Measurements from ENCODE around the gene FAM20B. TPM values are rescaled to one million over a fixed set of nuclear protein-coding genes. Genes with fewer than 3 reads are reported as not detected.

Gene FAM20B
- total and polyA plus RNA-seq, 2 of the 8 experiments (the other 6 are each of a cell fraction or from before 2014, with no cell fraction given) = 8.3 to 36.6 TPM

DNA sequence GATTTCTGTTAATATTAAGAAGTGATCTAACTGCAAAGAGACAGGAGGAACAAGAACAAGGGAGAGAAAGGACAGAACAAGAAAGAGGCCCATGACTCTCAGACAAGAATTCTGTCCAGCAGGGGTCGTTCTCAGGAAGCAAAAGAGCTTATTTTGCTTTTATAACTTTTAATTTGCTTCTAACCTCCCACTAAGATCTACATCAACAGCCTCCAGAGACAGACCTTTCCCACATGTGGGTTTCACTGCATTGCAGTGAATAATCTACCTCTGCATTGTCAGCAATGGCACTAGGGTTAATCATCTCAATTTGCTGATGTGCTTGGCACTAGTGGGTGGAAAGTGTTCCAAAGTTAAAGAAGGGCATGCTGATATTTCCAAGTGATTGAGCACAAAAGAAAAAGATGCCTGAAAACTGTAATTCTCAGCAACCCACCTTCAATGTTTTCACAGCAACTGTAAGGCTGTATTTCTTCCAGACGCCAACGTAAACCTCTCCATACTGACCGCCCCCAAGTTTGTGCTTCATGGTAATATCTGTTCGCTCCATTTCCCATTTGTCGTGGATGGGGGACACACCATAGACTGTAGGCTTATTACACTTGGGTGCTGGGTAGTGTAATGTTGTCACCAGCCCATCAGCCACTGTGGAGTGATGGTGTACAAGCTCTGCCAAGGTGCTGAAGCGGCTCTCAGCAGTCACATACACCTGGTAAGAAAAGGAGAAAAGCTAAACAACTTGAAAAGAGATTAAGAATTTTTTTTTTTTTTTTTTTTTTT lies 95.7 kb downstream of the FAM20B start:
- WGBS, 2 experiments (ENCODE audit: extremely low coverage in 1 of 2, insufficient coverage in 1 of 2, insufficient read length in 1 of 2, insufficient replicate concordance in 2 of 2, low coverage in 1 of 2, low lambda C conversion rate in 2 of 2, missing lambda C conversion rate in 1 of 2) = 84% methylated on average over 7 of the region's 7 CpGs; no CpG with 5 or more reads in 1 of the 2 experiments
- FAIRE-seq = no peak
- no peak overlapping the region for H2BK12ac ChIP-seq (ENCODE audit: low read depth, low read length)

More for the DNA sequence above, 95.7 kb downstream of the FAM20B start:
- H3K9me3 ChIP-seq (ENCODE audit: insufficient read depth in 2 of 2, low read depth in 1 of 2, low read length in 1 of 2) = no peaks in the 10 kb centered on the region
- H4K5ac ChIP-seq (ENCODE audit: insufficient read length, low read depth, low read length) = no peak overlapping the region
- H3K4me3 ChIP-seq (ENCODE audit: extremely low read depth in 1 of 4, insufficient read depth in 2 of 4, low read depth in 3 of 4, low read length in 4 of 4) = no peak overlapping the region
- ChIA-PET CTCF (ENCODE audit: partially characterized antibody) (interaction anchor here (0.6 to 4.7 kb wide), 32 partner anchors 9 to 738 kb away, joined by 3 to 34 read pairs (median 6); partner anchors contain the start of gene SOAT1), POLR2A (ENCODE audit: partially characterized antibody) (interaction anchor here (0.6 to 2.5 kb wide), 5 partner anchors 23 to 60 kb away, joined by 3 to 9 read pairs (median 3); partner anchors contain the start of gene TOR3A)
- H3K9ac ChIP-seq (replicated peaks in 1 of 4; ENCODE audit: extremely low read depth in 1 of 4, low read depth in 3 of 4, low read length in 3 of 4) = no peak overlapping the region
- H2BK120ac ChIP-seq (replicated peaks; ENCODE audit: low read depth, low read length) = no peak overlapping the region
- DNase-seq (ENCODE audit: low read depth in 1 of 2, low spot score in 2 of 2) = peak in 1 of 2 experiments; percentile 55
- H3K14ac ChIP-seq (ENCODE audit: insufficient read length) = no peak overlapping the region
- H2BK20ac ChIP-seq (ENCODE audit: low read length) = no peak overlapping the region
- peaks cover 0 to 2% (median 0%) of the 10 kb centered on the region in 4 experiments; a peak in 2 of 7 replicates for H3K4me1 ChIP-seq (replicated peaks in 1 of 4; ENCODE audit: control insufficient read depth in 3 of 4, insufficient read depth in 4 of 4, low read length in 3 of 4)
- no peaks in the 10 kb centered on the region for H3K79me2 ChIP-seq (ENCODE audit: control insufficient read depth in 1 of 2, insufficient read depth in 2 of 2, low read length in 2 of 2)
- no peak overlapping the region for H3K56ac ChIP-seq (replicated peaks; ENCODE audit: insufficient read length, low read depth, low read length)
- H3K27me3 ChIP-seq (replicated peaks in 1 of 4; ENCODE audit: control insufficient read depth in 3 of 4, extremely low read depth in 1 of 4, insufficient read depth in 3 of 4, low read length in 3 of 4) = no peaks in the 10 kb centered on the region
- H3K18ac ChIP-seq (ENCODE audit: extremely low read depth, low read length) = no peak overlapping the region
- H3K23ac ChIP-seq (ENCODE audit: insufficient read length) = no peak overlapping the region
- no peak overlapping the region for H3K27ac ChIP-seq (ENCODE audit: low read depth, low read length)
- H3K4ac ChIP-seq (replicated peaks; ENCODE audit: insufficient read length, low read depth, low read length) = no peak overlapping the region
- H2BK5ac ChIP-seq (ENCODE audit: low read depth, low read length) = no peak overlapping the region
- H3K79me1 ChIP-seq (ENCODE audit: low read depth, low read length) = 0 out of 2 replicates have a peak, but pooled peaks cover 3% of the 10 kb centered on the region
- H2BK15ac ChIP-seq (ENCODE audit: low read length) = no peak overlapping the region
- TF ChIP-seq, protein P1, sequence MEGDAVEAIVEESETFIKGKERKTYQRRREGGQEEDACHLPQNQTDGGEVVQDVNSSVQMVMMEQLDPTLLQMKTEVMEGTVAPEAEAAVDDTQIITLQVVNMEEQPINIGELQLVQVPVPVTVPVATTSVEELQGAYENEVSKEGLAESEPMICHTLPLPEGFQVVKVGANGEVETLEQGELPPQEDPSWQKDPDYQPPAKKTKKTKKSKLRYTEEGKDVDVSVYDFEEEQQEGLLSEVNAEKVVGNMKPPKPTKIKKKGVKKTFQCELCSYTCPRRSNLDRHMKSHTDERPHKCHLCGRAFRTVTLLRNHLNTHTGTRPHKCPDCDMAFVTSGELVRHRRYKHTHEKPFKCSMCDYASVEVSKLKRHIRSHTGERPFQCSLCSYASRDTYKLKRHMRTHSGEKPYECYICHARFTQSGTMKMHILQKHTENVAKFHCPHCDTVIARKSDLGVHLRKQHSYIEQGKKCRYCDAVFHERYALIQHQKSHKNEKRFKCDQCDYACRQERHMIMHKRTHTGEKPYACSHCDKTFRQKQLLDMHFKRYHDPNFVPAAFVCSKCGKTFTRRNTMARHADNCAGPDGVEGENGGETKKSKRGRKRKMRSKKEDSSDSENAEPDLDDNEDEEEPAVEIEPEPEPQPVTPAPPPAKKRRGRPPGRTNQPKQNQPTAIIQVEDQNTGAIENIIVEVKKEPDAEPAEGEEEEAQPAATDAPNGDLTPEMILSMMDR (IDR thresholded peaks at IDR 0.05; ENCODE audit: control extremely low read depth in 1 of 3, insufficient read depth in 1 of 3, low read depth in 1 of 3, low read length in 3 of 3) = peak in 2 of 3 experiments; percentile 51 to 53; a peak in 2 of 4 replicates
- TF ChIP-seq PHF8 (conservative IDR thresholded peaks at IDR 0.05; ENCODE audit: low read depth, low read length) = no peak
- TF ChIP-seq RAD21 (IDR thresholded peaks at IDR 0.05 in 1 of 2, conservative IDR thresholded peaks at IDR 0.05 in 1 of 2; ENCODE audit: low read depth in 2 of 2, low read length in 2 of 2) = peak; percentile 61 to 70
- no peak overlapping the region for H3K4me2 ChIP-seq (ENCODE audit: insufficient read depth in 1 of 2, low read depth in 2 of 2, low read length in 2 of 2)
- H2AFZ ChIP-seq (ENCODE audit: low read length) = no peak overlapping the region
- H3K36me3 ChIP-seq (ENCODE audit: control insufficient read depth in 2 of 4, insufficient read depth in 4 of 4, low read length in 3 of 4) = peaks cover 0 to 24% (median 8%) of the 10 kb centered on the region in 4 experiments; a peak in 4 of 8 replicates
- H4K20me1 ChIP-seq (replicated peaks in 1 of 2; ENCODE audit: control insufficient read depth in 1 of 2, insufficient read depth in 2 of 2, low read length in 2 of 2) = no peaks in the 10 kb centered on the region
- H3K23me2 ChIP-seq (ENCODE audit: low read depth, low read length) = no peaks in the 10 kb centered on the region
- H2AK5ac ChIP-seq (ENCODE audit: low read depth, low read length) = no peak overlapping the region
- H4K8ac ChIP-seq (ENCODE audit: extremely low read depth, insufficient read depth, low read length) = no peak overlapping the region
- no peak overlapping the region for H4K91ac ChIP-seq (replicated peaks; ENCODE audit: insufficient read length, low read length)
